Left ventricle myocardium inferior (tissue), 1 donor: Measurements from ENCODE around the gene CKLF. TPM values are rescaled to one million over a fixed set of nuclear protein-coding genes. Genes with fewer than 3 reads are reported as not detected.

ENCODE experiments used
- DNase-seq: peaks from one replicate; pipeline ENCODE4 v3.0.0-alpha.2; 2020
- H3K27ac ChIP-seq: fragments of 200-600 bp; replicated peaks from 2 replicates; pipeline ENCODE4 v1.8.0; 2021
- H3K27me3 ChIP-seq: fragments of 200-600 bp; 2 replicates; pipeline ENCODE4 v1.8.0; 2021; ENCODE audit warnings: low read depth
- H3K36me3 ChIP-seq: fragments of 200-600 bp; 2 replicates; pipeline ENCODE4 v1.8.0; 2021
- H3K4me1 ChIP-seq: fragments of 200-600 bp; 2 replicates; pipeline ENCODE4 v1.8.0; 2021
- H3K4me3 ChIP-seq: fragments of 200-600 bp; 2 replicates; pipeline ENCODE4 v1.8.0; 2021; ENCODE audit warnings: mild to moderate bottlenecking, moderate library complexity
- H3K9me3 ChIP-seq: fragments of 200-600 bp; replicated peaks from 2 replicates; pipeline ENCODE4 v1.8.0; 2021
- intact Hi-C: fragments of 100-400 bp; cut with micrococcal nuclease; formaldehyde crosslinking; loops from one replicate; pipeline ENCODE4 v1.11.0; 2022
- total RNA-seq: library from RNA; stranded (reverse); fragmentation: NEBNext Ultra II Directional; extraction: Animal tissue kit (Norgen Biotek cat#: 25700); gene quantifications from one replicate; pipeline ENCODE4 v1.2.1, GENCODE V29; 2021
- TF ChIP-seq, protein P1 (sequence below): fragments of 200-600 bp; IDR thresholded peaks from 2 replicates; pipeline ENCODE4 v1.8.0; 2021; ENCODE audit warnings: antibody characterized with exemption, mild to moderate bottlenecking, borderline replicate concordance
- donor health status: DM: no; HTN: yes; CAD: no; lungs with severe emphysema.

CKLF gene
- total RNA-seq, 1 donor from 2014 or later: 7.8 TPM

DNA sequence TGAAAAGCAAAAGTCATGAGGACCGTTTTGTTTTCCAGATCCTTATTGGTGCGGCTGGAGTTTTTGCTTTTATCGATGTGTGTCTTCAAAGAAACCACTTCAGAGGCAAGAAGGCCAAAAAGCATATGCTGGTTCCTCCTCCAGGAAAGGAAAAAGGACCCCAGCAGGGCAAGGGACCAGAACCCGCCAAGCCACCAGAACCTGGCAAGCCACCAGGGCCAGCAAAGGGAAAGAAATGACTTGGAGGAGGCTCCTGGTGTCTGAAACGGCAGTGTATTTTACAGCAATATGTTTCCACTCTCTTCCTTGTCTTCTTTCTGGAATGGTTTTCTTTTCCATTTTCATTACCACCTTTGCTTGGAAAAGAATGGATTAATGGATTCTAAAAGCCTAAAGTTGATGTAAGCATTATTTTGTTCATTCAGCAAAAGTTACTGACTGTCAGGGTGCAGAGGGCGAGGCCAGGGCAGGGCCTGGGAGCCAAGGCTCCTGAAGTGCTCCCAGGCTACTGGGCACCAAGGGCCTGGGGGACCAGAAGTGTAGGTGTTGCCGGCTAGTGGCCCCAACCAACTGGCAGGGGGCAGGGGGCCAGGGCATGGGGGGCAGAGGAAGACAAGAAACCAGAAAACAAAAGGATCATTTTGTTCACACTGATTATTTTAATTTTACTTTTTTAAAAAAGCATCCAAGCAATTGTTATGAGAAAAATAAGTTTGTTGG is 35.7 kb downstream of the CKLF start:
- TF ChIP-seq, protein P1, sequence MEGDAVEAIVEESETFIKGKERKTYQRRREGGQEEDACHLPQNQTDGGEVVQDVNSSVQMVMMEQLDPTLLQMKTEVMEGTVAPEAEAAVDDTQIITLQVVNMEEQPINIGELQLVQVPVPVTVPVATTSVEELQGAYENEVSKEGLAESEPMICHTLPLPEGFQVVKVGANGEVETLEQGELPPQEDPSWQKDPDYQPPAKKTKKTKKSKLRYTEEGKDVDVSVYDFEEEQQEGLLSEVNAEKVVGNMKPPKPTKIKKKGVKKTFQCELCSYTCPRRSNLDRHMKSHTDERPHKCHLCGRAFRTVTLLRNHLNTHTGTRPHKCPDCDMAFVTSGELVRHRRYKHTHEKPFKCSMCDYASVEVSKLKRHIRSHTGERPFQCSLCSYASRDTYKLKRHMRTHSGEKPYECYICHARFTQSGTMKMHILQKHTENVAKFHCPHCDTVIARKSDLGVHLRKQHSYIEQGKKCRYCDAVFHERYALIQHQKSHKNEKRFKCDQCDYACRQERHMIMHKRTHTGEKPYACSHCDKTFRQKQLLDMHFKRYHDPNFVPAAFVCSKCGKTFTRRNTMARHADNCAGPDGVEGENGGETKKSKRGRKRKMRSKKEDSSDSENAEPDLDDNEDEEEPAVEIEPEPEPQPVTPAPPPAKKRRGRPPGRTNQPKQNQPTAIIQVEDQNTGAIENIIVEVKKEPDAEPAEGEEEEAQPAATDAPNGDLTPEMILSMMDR: no peak
- no peaks in the 10 kb centered on the region for H3K36me3 ChIP-seq
- H3K27ac ChIP-seq: no peak overlapping the region
- H3K4me1 ChIP-seq: peaks cover 10% of the 10 kb centered on the region
- no peaks in the 10 kb centered on the region for H3K9me3 ChIP-seq
- intact Hi-C loops: no loop called here
- no peaks in the 10 kb centered on the region for H3K27me3 ChIP-seq
- H3K4me3 ChIP-seq: peak overlapping the region; percentile 38
- no peak for DNase-seq

DNA sequence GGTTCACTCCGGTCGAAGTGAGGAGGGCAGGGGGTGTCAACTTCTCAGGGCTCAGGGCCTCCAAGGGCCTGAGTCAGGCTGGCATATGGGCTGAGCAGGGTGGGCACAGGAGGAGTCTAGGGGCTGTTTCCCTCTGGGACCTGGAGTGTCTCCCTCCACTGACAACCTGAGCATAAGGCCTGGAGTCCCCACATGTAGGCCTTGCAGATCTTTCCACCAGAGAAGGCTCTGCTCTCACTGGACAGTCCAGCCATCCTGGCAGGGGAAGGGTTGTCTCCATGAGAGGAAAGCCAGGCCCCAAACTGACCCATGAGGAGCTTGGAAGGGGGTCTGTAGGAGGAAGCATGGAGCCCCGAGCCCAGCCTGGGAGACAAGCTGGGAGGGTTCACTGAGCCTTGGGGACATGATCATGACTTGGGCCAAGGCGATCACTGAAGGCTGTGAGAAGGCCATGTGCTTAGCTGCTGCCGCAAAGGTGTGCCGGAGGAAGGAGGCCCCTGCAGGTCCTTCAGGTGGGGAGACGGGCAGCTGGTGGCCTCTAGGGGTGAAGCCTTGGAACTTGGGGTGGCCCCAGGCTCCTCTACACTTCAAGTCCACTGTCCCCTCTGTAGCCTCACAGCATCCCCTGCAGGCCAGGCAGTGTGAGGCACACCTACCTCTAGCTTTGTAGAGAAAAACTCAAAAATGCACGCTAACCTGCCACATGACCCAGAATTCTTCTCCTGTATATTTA is 36.8 kb downstream of the CKLF start:
- Histone ChIP-seq H3K4me1 (peaks cover 10% of the 10 kb centered on the region), H3K27me3 (no peaks in the 10 kb centered on the region), H3K36me3 (no peaks in the 10 kb centered on the region), H3K9me3 (no peaks in the 10 kb centered on the region), H3K27ac (no peak overlapping the region), H3K4me3 (no peak overlapping the region)
- no peak for DNase-seq
- TF ChIP-seq, protein P1: peak; percentile 59
- intact Hi-C loops: no loop called here

DNA sequence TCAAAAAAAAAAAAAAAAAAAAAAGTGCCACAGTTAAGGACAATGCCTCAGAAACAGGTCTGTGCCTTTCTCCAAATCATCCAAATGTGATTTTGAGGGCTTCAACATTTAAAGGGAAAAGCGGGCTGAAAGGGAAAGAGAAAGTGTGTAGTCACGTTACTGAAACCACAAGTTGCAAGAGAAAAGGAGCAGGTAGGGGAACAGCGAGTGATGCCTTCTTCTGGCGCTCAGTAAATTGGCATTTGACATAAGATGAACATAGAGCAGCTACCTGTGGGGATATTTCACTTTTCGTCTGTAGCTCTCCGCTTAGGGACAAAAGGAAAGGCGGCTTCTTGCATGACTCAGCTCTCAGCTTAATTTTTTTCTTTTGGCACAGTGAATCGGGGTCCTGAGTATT is 37.9 kb downstream of the CKLF start:
- TF ChIP-seq, protein P1: no peak
- Histone ChIP-seq H3K36me3 (no peaks in the 10 kb centered on the region), H3K4me3 (no peak overlapping the region), H3K27ac (no peak overlapping the region), H3K9me3 (no peaks in the 10 kb centered on the region), H3K4me1 (peaks cover 8% of the 10 kb centered on the region), H3K27me3 (no peaks in the 10 kb centered on the region)
- intact Hi-C loops: no loop called here
- no peak for DNase-seq

DNA sequence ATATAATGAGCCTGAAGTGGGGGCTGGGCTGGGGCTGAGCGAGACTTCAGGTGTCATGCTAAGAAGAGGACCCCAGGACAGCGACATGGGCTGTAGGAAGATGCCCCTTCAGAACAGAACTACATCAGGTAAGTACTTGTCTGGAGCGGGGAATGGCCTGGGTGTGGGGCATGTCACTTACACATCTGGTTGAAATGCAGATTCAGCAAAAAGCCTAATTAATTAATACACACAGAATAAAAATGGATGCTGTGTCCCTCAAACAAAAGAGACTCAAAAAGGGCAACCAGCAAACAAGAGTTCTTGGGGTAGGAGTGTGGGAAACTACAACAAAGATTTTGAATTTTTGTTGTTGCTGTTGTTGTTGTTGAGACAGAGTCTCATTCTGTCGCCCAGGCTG is 38.6 kb downstream of the CKLF start:
- TF ChIP-seq, protein P1: no peak
- H3K27ac ChIP-seq: no peak overlapping the region
- H3K36me3 ChIP-seq: no peaks in the 10 kb centered on the region
- no peaks in the 10 kb centered on the region for H3K9me3 ChIP-seq
- no peak overlapping the region for H3K4me3 ChIP-seq
- H3K4me1 ChIP-seq: peaks cover under 1% of the 10 kb centered on the region
- H3K27me3 ChIP-seq: no peaks in the 10 kb centered on the region
- intact Hi-C loops: no loop called here
- DNase-seq: no peak

DNA sequence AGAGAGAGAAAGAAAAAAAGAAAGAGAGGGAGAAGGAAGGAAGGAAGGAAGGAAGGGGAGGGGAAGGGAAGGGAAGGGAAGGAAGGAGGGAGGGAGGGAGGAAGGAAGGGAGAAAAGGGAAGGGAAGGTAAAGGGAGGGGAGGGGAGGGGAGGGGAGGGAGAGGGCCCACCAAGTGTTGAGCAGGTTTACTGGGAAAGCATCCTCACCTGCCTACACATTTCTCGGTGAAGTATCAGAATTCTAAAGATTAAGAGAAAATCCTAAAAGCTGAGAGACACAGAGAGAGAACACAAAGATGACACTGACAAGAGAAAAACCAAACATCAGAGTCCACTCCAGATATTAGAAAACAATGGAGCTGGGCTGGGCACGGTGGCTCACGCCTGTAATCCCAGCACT is 39.9 kb downstream of the CKLF start:
- no peaks in the 10 kb centered on the region for H3K27me3 ChIP-seq
- intact Hi-C loops: no loop called here

More for the DNA sequence above, 39.9 kb downstream of the CKLF start:
- Histone ChIP-seq H3K27ac (no peak overlapping the region), H3K9me3 (no peaks in the 10 kb centered on the region), H3K4me3 (no peak overlapping the region), H3K36me3 (no peaks in the 10 kb centered on the region), H3K4me1 (no peaks in the 10 kb centered on the region)
- TF ChIP-seq, protein P1: no peak
- no peak for DNase-seq
